ENCODE data around the gene UBP1.

- no peak for TF ChIP-seq CTCF (IDR thresholded peaks at IDR 0.05)
- TF ChIP-seq EP300 (IDR thresholded peaks at IDR 0.05; ENCODE audit: low read depth): no peak
- TF ChIP-seq POLR2A (IDR thresholded peaks at IDR 0.05): no peak
- TF ChIP-seq POLR2AphosphoS5 (IDR thresholded peaks at IDR 0.05): no peak
Measured at GRCh38 chr3:33488246-33488645, 48.0 kb upstream of the UBP1 start.

Data from transverse colon (tissue), 4 donors.